Measurements from ENCODE around the gene RBBP8NL.

The RBBP8NL gene

GRCh38 chr20:62472941-62473585 lies 45.7 kb upstream of the RBBP8NL start:
- no peak for TF ChIP-seq CTCF (IDR thresholded peaks at IDR 0.05)

- TF ChIP-seq CTCF (IDR thresholded peaks at IDR 0.05): no peak
Measured at GRCh38 chr20:62472138-62472940, 45.0 kb upstream of the RBBP8NL start.

- no peak for TF ChIP-seq CTCF (IDR thresholded peaks at IDR 0.05)
Measured at GRCh38 chr20:62470459-62470858, 43.1 kb upstream of the RBBP8NL start.

GRCh38 chr20:62470001-62470400 lies 42.7 kb upstream of the RBBP8NL start:
- no peak for TF ChIP-seq CTCF (IDR thresholded peaks at IDR 0.05)

GRCh38 chr20:62469352-62469751 lies 42.0 kb upstream of the RBBP8NL start:
- no peak for TF ChIP-seq CTCF (IDR thresholded peaks at IDR 0.05)

GRCh38 chr20:62466806-62467537 lies 39.6 kb upstream of the RBBP8NL start:
- no peak for TF ChIP-seq CTCF (IDR thresholded peaks at IDR 0.05)

- no peak for TF ChIP-seq CTCF (IDR thresholded peaks at IDR 0.05)
Measured at GRCh38 chr20:62466072-62466760, 38.9 kb upstream of the RBBP8NL start.

Data from LNCAP (cell line).